Measurements from ENCODE around the gene MYOM3. TPM values are rescaled to one million over a fixed set of nuclear protein-coding genes. Genes with fewer than 3 reads are reported as not detected.

The MYOM3 gene
- polyA plus RNA-seq, 1 donor from 2014 or later: not detected

- Histone ChIP-seq H3F3A (ENCODE audit: insufficient read depth, low read length, poor library complexity, severe bottlenecking) (no peaks in the 10 kb centered on the region), H3K27me3 (ENCODE audit: insufficient read depth, low read depth, low read length) (no peaks in the 10 kb centered on the region), H3K4me2 (ENCODE audit: low read length) (no peak overlapping the region), H3K9me2 (ENCODE audit: insufficient read depth, low read length) (no peaks in the 10 kb centered on the region), H3K4me3 (ENCODE audit: low read length) (no peak overlapping the region), H4K20me1 (ENCODE audit: insufficient read depth) (no peaks in the 10 kb centered on the region), H3K27ac (ENCODE audit: low read length) (no peak overlapping the region), H2AFZ (ENCODE audit: low read depth, low read length) (no peak overlapping the region), H3K9ac (ENCODE audit: low read length) (no peak overlapping the region), H3K36me3 (ENCODE audit: insufficient read depth, low read length) (no peaks in the 10 kb centered on the region), H3K79me2 (replicated peaks; ENCODE audit: insufficient read depth, low read length) (no peaks in the 10 kb centered on the region), H3K9me3 (ENCODE audit: low read length) (no peaks in the 10 kb centered on the region)
- TF ChIP-seq CTCF (IDR thresholded peaks at IDR 0.05; ENCODE audit: poor library complexity, severe bottlenecking) (no peak), EZH2 (IDR thresholded peaks at IDR 0.05; ENCODE audit: borderline replicate concordance, insufficient read depth, low read length, poor library complexity, severe bottlenecking) (no peak), MXI1 (conservative IDR thresholded peaks at IDR 0.05; ENCODE audit: poor library complexity, severe bottlenecking) (no peak), RAD21 (conservative IDR thresholded peaks at IDR 0.05) (no peak), TAF1 (IDR thresholded peaks at IDR 0.05; ENCODE audit: low read depth) (no peak), POLR2AphosphoS5 (IDR thresholded peaks at IDR 0.05) (no peak)
Measured at GRCh38 chr1:24086466-24086865, 25.5 kb downstream of the MYOM3 start.

- H3K9ac ChIP-seq (ENCODE audit: low read length): no peak overlapping the region
- no peaks in the 10 kb centered on the region for H3K36me3 ChIP-seq (ENCODE audit: insufficient read depth, low read length)
- no peak overlapping the region for H3K4me3 ChIP-seq (ENCODE audit: low read length)
- no peaks in the 10 kb centered on the region for H3K79me2 ChIP-seq (replicated peaks; ENCODE audit: insufficient read depth, low read length)
- H3K27ac ChIP-seq (ENCODE audit: low read length): no peak overlapping the region
- no peak overlapping the region for H2AFZ ChIP-seq (ENCODE audit: low read depth, low read length)
- H3F3A ChIP-seq (ENCODE audit: insufficient read depth, low read length, poor library complexity, severe bottlenecking): no peaks in the 10 kb centered on the region
- TF ChIP-seq TAF1 (IDR thresholded peaks at IDR 0.05; ENCODE audit: low read depth) (no peak), CTCF (IDR thresholded peaks at IDR 0.05; ENCODE audit: poor library complexity, severe bottlenecking) (no peak), EZH2 (IDR thresholded peaks at IDR 0.05; ENCODE audit: borderline replicate concordance, insufficient read depth, low read length, poor library complexity, severe bottlenecking) (no peak), REST (IDR thresholded peaks at IDR 0.05; ENCODE audit: borderline replicate concordance) (no peak), RAD21 (conservative IDR thresholded peaks at IDR 0.05) (no peak), MXI1 (conservative IDR thresholded peaks at IDR 0.05; ENCODE audit: poor library complexity, severe bottlenecking) (no peak), SMC3 (conservative IDR thresholded peaks at IDR 0.05; ENCODE audit: poor library complexity) (no peak), POLR2AphosphoS5 (IDR thresholded peaks at IDR 0.05) (no peak), EP300 (conservative IDR thresholded peaks at IDR 0.05; ENCODE audit: poor library complexity, severe bottlenecking) (no peak)
- H3K27me3 ChIP-seq (ENCODE audit: insufficient read depth, low read depth, low read length): no peaks in the 10 kb centered on the region
- H4K20me1 ChIP-seq (ENCODE audit: insufficient read depth): no peaks in the 10 kb centered on the region
- H3K9me2 ChIP-seq (ENCODE audit: insufficient read depth, low read length): no peaks in the 10 kb centered on the region
- no peak overlapping the region for H3K4me2 ChIP-seq (ENCODE audit: low read length)
- H3K9me3 ChIP-seq (ENCODE audit: low read length): no peaks in the 10 kb centered on the region
Measured at GRCh38 chr1:24085546-24085945, 26.4 kb downstream of the MYOM3 start.

Measured in neural cell (in vitro differentiated cells).